ENCODE measurements around the gene PIBF1. TPM values are rescaled to one million over a fixed set of nuclear protein-coding genes. Genes with fewer than 3 reads are reported as not detected.
A peak's percentile ranks its signal among the peaks of the same experiment; 100 is the strongest.
"Not testable (repeated sequence)": the region's sequence is repeated elsewhere in the genome, so short reads cannot be mapped to it uniquely, and the experiment has no call there.

PIBF1 gene
- total RNA-seq, 3 donors from 2014 or later, result 21.6 to 22.0 (median 21.7) TPM

DNA sequence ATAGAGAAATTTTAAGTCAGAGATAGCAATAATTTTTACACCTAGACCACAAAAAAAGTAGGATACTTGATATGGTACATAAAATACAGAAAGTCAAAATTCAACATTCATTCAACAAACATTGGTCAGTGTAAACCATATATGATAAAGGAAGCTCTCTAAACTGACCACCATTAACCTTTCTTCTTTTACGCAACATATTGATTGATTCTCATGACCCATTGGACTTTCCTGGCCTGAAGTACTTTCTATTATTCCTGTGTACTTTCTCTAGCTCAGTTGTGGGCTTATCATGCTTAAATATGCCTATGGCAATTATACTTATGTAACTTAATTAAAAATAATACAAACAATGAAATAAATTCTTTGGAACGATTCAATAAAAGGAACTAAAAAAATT lies 10.7 kb downstream of the PIBF1 start:
- peaks cover 7% of the 10 kb centered on the region for H3K4me1 Mint-ChIP-seq (ENCODE audit: low read depth)
- H3K9me3 Mint-ChIP-seq, result peaks cover 6% of the 10 kb centered on the region
- no peak for ATAC-seq
- H3K27me3 Mint-ChIP-seq (ENCODE audit: low read depth), result no peaks in the 10 kb centered on the region
- H3K36me3 Mint-ChIP-seq (ENCODE audit: insufficient read depth), result peaks cover 43% of the 10 kb centered on the region
- no peak overlapping the region for H3K4me3 Mint-ChIP-seq
- no peak for DNase-seq

DNA sequence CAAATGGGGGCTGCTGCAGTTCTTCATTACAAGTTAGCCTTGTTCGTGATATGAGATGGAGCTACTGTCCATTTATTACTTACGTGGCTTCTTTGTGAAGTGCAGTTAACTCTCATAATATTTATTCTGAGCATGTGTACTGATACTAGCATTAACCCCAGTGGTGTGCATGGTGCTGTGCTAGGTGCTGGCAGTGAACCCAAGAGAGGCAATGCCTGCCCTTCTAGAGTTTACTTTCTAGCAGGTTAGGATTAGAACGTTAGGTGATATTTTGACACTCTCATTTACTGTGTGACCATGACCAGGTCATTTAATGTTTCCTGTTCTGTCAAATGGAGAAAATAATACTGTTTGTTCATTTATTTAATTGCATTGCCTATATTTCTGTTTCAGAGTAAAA lies 16.9 kb downstream of the PIBF1 start:
- DNase-seq (no peak), ATAC-seq (no peak)
- Mint-ChIP-seq H3K36me3 (ENCODE audit: insufficient read depth) (peaks cover 47% of the 10 kb centered on the region), H3K4me1 (ENCODE audit: low read depth) (peaks cover 3% of the 10 kb centered on the region), H3K9me3 (peaks cover 4% of the 10 kb centered on the region), H3K27me3 (ENCODE audit: low read depth) (no peaks in the 10 kb centered on the region), H3K4me3 (no peak overlapping the region)

DNA sequence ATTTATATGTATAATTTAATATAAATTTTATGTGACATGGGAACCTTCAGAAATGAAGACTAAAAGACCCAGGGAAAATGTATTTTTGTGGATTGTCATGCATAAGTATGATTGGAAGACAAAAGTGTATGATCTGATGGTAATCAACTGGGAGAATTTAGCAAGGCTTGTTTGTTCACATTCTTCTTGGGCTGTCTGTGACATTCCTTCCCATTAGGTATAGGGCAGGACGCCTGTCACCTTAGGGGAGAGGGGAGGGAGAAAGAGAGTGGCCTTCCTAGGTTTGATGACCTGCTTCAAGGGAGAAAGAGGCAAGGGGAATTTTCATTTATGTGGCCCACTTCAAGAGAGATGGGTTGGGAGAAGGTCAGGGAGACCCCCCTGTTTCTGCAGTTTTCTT lies 22.4 kb downstream of the PIBF1 start:
- Mint-ChIP-seq H3K9me3 (no peaks in the 10 kb centered on the region), H3K4me3 (no peak overlapping the region), H3K36me3 (ENCODE audit: insufficient read depth) (peaks cover 37% of the 10 kb centered on the region), H3K27me3 (ENCODE audit: low read depth) (no peaks in the 10 kb centered on the region), H3K4me1 (ENCODE audit: low read depth) (no peaks in the 10 kb centered on the region)
- DNase-seq (no peak), ATAC-seq (no peak)

DNA sequence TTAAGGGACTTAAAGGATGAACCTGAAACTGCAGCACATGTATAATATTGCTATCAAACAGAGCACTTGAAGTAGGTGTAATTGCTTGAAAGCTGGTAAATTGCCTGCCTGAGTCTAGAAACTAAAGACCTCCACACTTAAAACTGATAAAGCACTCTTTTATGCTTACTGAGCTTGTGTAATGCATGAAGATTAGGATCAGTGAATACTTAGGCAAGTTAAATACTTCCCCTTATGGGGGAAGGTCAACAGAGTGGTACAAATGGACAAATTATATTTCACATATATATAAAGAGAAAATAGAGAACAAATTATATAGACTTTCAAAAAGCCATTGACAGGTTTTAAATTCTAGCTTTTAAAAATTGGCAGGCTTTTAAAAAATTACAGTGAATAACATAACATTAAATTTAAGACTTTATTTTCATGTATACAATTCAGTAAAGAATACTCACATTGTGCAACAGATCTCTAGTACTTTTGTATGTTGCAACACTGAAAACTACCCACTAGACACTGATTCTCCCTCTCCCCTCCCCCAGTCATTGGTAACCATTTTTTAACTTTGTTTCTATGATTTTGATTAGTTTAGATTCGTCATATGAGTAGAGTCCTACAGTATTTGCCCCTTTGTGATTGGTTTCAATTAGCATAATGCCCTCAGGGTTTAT lies 23.9 kb downstream of the PIBF1 start:
- Mint-ChIP-seq H3K4me3 (no peak overlapping the region), H3K36me3 (ENCODE audit: insufficient read depth) (peaks cover 35% of the 10 kb centered on the region), H3K4me1 (ENCODE audit: low read depth) (no peaks in the 10 kb centered on the region), H3K9me3 (no peaks in the 10 kb centered on the region), H3K27me3 (ENCODE audit: low read depth) (no peaks in the 10 kb centered on the region)
- ATAC-seq (no peak), DNase-seq (no peak)

DNA sequence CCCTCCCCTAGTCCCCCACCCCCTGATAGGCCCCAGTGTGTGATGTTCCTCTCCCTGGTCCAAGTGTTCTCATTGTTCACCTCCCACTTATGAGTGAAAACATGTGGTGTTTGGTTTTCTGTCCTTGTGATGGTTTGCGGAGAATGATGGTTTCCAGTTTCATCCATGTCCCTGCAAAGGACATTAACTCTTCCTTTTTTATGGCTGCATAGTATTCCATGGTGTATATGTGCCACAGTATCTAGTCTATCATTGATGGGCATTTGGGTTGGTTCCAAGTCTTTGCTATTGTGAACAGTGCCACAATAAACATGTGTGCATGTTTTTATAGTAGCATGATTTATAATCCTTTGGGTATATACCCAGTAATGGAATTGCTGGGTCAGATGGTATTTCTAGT lies 24.6 kb downstream of the PIBF1 start:
- H3K36me3 Mint-ChIP-seq (ENCODE audit: insufficient read depth), result peaks cover 32% of the 10 kb centered on the region
- not testable (repeated sequence) for DNase-seq; ATAC-seq; H3K4me3 Mint-ChIP-seq; H3K9me3 Mint-ChIP-seq; H3K4me1 Mint-ChIP-seq (ENCODE audit: low read depth); H3K27me3 Mint-ChIP-seq (ENCODE audit: low read depth)

DNA sequence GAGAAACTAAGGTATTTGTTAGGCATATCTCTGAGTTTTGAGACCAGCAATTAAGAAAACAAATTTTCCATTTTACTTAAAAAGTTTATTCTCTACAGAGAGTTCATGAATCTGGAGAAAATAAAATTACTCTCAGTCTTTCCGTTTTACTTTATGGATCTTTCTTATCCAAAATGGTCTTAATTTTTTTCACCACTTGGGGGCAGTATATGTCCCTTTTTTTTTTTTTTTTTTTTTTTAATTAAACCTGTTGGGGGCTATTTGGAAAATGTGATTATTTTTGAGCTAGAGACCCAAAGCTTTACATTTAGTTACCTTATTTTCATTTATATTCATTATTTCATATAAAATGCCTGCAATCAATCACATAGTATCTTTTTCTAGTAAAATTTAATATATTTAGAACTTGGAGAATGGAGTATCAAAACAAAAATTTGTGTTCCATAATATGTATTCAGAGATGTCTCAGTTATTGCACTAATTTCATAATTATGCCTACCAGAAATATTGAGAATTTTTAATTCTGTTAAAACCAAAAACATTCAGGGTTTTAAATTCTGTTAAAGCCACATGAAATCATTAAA lies 27.1 kb downstream of the PIBF1 start:
- ATAC-seq (no peak), DNase-seq (no peak)
- peaks cover 26% of the 10 kb centered on the region for H3K36me3 Mint-ChIP-seq (ENCODE audit: insufficient read depth)
- no peak overlapping the region for H3K4me3 Mint-ChIP-seq
- H3K9me3 Mint-ChIP-seq, result no peaks in the 10 kb centered on the region
- H3K27me3 Mint-ChIP-seq (ENCODE audit: low read depth), result no peaks in the 10 kb centered on the region
- H3K4me1 Mint-ChIP-seq (ENCODE audit: low read depth), result no peaks in the 10 kb centered on the region

DNA sequence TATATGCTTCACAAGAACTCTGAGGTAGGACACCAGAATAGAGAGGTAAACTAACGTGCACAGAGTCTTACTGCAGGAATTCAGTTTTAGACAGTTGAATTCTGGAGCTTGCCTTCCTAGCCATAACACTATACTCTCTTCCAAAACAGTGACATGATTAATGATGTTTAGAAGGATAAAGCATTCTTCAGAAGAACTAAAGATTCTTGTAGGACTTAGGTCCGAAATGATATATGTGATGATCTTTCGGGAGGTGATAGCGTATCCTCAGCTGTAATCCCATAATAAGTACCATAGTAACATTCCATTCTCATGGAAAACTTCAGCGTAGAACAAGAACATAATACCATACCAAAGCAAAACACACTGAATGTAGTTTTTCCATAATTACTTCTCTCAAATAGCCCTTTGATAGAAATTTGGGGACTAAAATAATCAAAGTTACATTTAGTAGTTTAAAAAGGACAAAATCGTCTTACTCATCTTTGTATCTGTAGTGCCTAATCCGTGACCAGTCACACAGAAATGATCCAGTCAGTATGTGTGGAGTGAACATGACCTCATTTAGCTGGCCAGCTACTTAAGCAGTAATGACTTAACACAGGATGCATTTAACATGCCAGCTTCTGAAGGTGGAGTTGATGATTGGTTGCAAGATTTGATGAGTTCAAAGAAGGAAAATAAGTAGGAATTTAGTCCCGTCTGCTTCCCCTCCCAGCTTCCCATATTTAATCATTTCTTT lies 38.4 kb downstream of the PIBF1 start:
- Mint-ChIP-seq H3K9me3 (no peaks in the 10 kb centered on the region), H3K4me3 (no peak overlapping the region), H3K36me3 (ENCODE audit: insufficient read depth) (peaks cover 39% of the 10 kb centered on the region)

DNA sequence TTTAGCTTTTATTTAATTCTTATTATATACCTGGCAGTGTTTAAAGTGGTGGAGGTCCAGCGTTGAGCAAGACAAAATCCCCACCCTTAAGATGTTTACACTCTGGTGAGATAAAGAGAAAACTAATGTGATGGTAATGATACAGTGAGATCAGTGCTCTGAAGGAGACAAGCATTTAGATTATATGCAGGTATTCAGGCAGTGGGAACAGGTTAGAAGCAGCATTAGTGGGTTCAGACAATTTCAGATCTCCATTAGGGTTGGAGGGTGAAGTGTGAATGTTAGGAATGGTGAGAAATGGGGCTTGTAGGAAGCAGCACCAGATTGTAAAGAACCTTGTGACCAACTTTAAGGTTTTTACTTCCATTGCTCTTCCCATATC lies 39.0 kb downstream of the PIBF1 start:
- peaks cover 3% of the 10 kb centered on the region for H3K4me1 Mint-ChIP-seq (ENCODE audit: low read depth)
- H3K36me3 Mint-ChIP-seq (ENCODE audit: insufficient read depth), result peaks cover 40% of the 10 kb centered on the region
- ATAC-seq (no peak), DNase-seq (no peak)
- H3K27me3 Mint-ChIP-seq (ENCODE audit: low read depth), result no peaks in the 10 kb centered on the region
- no peaks in the 10 kb centered on the region for H3K9me3 Mint-ChIP-seq
- H3K4me3 Mint-ChIP-seq, result no peak overlapping the region

More for the DNA sequence above, 38.4 kb downstream of the PIBF1 start:
- no peaks in the 10 kb centered on the region for H3K27me3 Mint-ChIP-seq (ENCODE audit: low read depth)
- DNase-seq (no peak), ATAC-seq (no peak)
- peaks cover 3% of the 10 kb centered on the region for H3K4me1 Mint-ChIP-seq (ENCODE audit: low read depth)

DNA sequence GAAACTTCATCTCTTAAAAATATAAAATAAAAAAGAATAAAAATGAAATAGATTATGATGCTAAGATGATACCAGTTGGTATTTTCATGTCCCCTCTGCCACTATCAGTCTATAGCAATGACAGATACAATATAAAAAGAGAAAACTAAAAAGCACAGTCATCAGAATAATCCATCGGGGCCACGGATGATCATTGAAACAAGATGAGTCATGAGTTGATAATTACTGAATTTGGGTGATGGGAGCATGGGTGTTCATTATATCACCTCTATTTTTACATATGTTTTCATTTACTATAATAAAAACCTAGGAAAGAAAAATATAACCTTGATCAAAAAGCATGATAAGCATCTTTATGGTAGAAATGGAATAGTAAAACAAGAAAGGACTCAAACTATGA lies 41.1 kb downstream of the PIBF1 start:
- H3K9me3 Mint-ChIP-seq, result no peaks in the 10 kb centered on the region
- peaks cover 46% of the 10 kb centered on the region for H3K36me3 Mint-ChIP-seq (ENCODE audit: insufficient read depth)
- ATAC-seq, result no peak

DNA sequence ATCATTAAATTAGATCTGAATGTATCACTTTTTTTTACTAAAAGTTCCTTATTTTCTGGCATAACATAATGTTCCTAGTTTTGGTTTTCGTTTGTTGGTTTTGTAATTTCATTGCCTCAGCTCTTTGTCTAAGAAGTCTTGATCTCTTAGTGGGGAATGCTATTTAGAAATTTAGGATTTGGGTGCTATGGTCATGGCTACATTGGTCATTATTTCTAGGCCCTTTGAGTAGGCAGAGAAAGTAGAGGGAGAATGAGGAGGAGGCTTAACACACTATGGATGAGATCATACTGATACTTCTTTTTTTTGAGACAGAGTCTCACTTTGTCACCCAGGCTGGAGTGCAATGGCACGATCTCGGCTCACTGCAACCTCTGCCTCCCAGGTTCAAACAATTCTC lies 41.8 kb downstream of the PIBF1 start:
- Mint-ChIP-seq H3K4me3 (no peak overlapping the region), H3K9me3 (no peaks in the 10 kb centered on the region), H3K4me1 (ENCODE audit: low read depth) (peaks cover 5% of the 10 kb centered on the region), H3K36me3 (ENCODE audit: insufficient read depth) (peaks cover 45% of the 10 kb centered on the region), H3K27me3 (ENCODE audit: low read depth) (no peaks in the 10 kb centered on the region)
- no peak for ATAC-seq
- no peak for DNase-seq

More for the DNA sequence above, 41.1 kb downstream of the PIBF1 start:
- DNase-seq, result no peak
- no peaks in the 10 kb centered on the region for H3K27me3 Mint-ChIP-seq (ENCODE audit: low read depth)
- H3K4me3 Mint-ChIP-seq, result no peak overlapping the region
- peaks cover 3% of the 10 kb centered on the region for H3K4me1 Mint-ChIP-seq (ENCODE audit: low read depth)

DNA sequence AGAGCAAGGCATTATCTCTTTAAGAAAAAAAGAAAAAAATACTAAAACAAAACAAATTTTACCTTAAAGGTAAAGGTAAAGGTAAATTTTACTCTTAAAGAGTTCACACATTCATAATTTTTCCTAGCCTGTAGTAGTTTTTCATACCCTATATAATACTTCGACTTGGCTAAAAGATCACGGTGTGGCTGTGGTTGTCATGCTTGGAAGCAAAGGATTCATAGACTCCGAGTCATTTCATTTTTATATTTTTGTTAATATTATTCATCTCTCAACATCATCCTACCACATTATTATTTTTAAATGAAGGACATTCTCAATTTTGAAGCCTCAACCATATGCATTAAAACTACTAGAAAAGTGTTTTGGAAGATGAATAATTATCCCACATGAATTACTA lies 52.7 kb downstream of the PIBF1 start:
- ATAC-seq, result no peak
- H3K36me3 Mint-ChIP-seq (ENCODE audit: insufficient read depth), result peaks cover 42% of the 10 kb centered on the region

DNA sequence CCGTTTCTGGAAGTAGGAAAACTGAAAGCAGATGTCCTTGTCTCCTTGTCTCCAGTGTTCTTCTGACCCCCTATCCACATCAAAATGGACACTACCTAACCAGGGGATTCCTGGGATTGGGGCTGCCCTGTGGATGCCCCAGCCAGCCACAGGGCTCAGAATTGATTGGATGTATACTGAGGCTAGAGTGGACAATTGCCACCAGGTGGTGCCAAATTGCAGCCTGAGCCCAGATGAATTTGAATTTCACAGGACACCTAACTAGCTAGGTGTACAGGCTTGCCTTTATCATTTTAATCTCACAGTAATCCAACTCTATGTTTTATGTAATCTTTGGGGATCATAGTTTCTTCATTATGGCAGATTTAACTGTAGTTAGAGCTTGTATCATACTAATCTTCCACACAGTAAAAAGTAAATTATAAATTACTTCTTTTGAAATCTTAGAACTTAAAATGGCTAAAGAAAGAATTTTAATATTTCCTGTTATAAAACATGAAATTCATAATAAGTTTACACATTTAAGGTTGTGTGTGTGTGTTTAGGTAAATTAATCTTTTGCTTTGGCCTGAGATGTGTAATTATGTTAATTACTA lies 58.0 kb downstream of the PIBF1 start:
- peak; percentile 8 for DNase-seq
- Mint-ChIP-seq H3K9me3 (peaks cover under 1% of the 10 kb centered on the region), H3K36me3 (ENCODE audit: insufficient read depth) (peaks cover 20% of the 10 kb centered on the region), H3K27me3 (ENCODE audit: low read depth) (no peaks in the 10 kb centered on the region), H3K4me1 (ENCODE audit: low read depth) (no peaks in the 10 kb centered on the region), H3K4me3 (no peak overlapping the region)
- ATAC-seq, result peak; percentile 65 to 69

More for the DNA sequence above, 52.7 kb downstream of the PIBF1 start:
- DNase-seq, result no peak
- no peak overlapping the region for H3K4me3 Mint-ChIP-seq
- H3K4me1 Mint-ChIP-seq (ENCODE audit: low read depth), result peaks cover 26% of the 10 kb centered on the region
- no peaks in the 10 kb centered on the region for H3K27me3 Mint-ChIP-seq (ENCODE audit: low read depth)
- no peaks in the 10 kb centered on the region for H3K9me3 Mint-ChIP-seq

DNA sequence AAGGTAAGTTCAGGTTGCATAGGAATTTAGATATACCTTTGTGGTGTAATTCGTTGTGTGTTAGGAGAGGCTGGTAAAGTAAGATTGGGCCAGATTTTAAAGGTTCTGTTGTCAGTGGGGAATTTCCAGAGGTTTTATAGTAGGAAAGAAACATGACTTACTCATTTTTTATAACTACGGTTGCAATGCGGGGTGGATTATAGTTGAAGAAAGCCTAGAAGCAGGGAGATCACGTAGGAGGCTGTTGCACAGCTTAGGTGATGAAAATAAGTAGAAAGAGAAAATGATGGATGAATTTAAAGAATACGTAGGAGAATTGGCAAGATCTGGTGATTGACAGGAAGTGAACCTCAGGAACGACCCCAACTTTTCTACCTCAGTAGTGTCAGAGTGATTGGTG lies 61.1 kb downstream of the PIBF1 start:
- ATAC-seq (no peak), DNase-seq (no peak)
- no peaks in the 10 kb centered on the region for H3K4me1 Mint-ChIP-seq (ENCODE audit: low read depth)
- peaks cover 40% of the 10 kb centered on the region for H3K36me3 Mint-ChIP-seq (ENCODE audit: insufficient read depth)
- no peaks in the 10 kb centered on the region for H3K27me3 Mint-ChIP-seq (ENCODE audit: low read depth)
- peaks cover 3% of the 10 kb centered on the region for H3K9me3 Mint-ChIP-seq
- H3K4me3 Mint-ChIP-seq, result no peak overlapping the region

DNA sequence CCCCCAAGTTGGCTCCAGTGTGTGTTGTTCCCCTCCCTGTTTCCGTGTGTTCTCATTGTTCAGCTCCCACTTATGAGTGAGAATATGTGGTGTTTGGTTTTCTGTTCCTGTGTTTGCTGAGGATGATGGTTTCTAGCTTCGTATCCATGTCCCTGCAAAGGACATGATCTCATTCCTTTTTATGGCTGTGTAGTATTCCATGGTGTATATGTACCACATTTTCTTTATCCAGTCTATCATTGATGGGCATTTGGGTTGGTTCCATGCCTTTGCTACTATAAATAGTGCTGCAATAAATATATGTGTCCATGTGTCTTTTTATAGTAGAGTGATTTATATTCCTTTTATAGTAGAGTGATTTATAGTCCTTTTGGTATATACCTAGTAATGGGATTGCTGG lies 63.2 kb downstream of the PIBF1 start:
- H3K4me1 Mint-ChIP-seq (ENCODE audit: low read depth); H3K4me3 Mint-ChIP-seq; H3K27me3 Mint-ChIP-seq (ENCODE audit: low read depth); DNase-seq; H3K9me3 Mint-ChIP-seq; ATAC-seq: not testable (repeated sequence)
- H3K36me3 Mint-ChIP-seq (ENCODE audit: insufficient read depth), result peaks cover 43% of the 10 kb centered on the region

Measured in activated T-cell treated with anti-CD3 and anti-CD28 coated beads, Interleukin-2, amount 50 U/mL, for 4 hours (primary cell).